ENCODE data around the gene C1orf210.

The C1orf210 gene

GRCh38 chr1:43285269-43285990 lies at the start of gene C1orf210:
TSS of gene C1orf210 (minus strand) at chr1:43285581. CDS start at chr1:43283270, 2,311 bp downstream.
- DNase-seq = no peak

- DNase-seq = no peak
Observed at GRCh38 chr1:43334453-43335205, 49.2 kb upstream of the C1orf210 start.

DNA sequence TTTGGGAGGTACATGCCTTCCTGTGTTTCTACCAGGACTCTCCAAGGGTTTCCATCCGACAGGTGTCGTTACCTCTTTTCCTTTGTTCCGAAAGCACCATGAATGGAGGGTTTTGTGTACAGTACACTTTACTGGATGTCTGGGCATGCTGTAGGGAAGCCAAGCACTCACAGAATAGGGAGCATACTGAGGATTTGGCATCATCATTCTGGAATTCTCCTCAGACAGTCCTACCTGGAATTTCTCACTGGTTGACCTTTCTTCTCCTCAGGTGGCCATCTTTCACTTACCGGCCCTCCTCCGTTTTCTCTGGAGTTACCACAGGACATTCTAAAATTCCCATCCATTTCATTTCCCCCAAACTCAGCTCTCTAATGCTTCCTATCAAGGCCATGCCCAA lies 46.3 kb upstream of the C1orf210 start:
- no peak for DNase-seq

- DNase-seq = peak; percentile 69
Observed at GRCh38 chr1:43329995-43330751, 44.8 kb upstream of the C1orf210 start.

DNA sequence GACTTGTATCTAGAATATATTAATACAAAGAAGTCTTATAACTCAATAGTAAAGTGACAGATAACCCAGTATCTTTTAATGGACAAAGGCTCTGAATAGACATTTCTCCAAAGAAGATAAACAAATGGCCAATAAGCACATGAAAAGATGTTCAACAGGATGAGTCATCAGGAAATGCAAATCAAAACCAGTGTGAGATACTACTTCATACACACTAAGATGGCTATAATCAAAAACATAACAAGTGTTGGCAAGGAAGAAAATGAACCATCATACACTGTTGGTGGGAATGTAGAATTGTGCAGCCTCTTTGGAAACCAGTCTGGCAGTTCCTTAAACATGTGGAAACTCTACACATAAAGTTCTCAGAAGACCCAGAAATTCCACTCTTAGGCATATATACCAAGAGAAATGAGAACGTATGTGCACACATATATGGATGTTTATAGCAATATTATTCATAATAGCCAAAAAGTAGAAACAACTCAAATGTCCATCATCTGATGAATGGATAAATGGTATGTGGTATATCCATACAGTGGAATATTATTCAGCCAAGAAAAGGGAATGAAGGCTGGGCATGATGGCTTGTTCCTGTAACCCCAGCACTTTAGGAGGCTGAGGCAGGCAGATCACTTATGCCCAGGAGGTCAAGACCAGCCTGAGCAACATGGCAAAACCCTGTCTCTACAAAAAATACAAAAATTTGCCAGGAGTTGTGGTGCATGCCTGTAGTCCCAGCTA lies 42.3 kb upstream of the C1orf210 start:
- DNase-seq = no peak

DNA sequence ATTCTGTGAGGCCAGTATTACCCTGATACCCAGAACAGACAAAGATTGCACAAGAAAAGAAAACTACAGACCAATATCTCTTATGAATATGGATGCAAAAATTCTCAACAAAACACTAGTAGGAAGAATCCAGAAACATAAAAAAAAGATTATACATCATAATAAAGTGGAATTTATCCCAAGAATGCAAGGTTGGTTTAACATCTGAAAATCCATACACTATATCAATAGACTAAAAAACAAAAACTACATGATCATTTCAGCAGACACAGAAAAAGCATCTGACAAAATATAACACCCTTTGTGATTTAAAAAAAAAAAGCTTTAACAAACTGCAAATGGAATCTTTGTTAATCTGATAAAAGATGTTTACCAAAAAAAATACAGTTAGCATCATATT lies 40.0 kb upstream of the C1orf210 start:
- no peak for DNase-seq

DNA sequence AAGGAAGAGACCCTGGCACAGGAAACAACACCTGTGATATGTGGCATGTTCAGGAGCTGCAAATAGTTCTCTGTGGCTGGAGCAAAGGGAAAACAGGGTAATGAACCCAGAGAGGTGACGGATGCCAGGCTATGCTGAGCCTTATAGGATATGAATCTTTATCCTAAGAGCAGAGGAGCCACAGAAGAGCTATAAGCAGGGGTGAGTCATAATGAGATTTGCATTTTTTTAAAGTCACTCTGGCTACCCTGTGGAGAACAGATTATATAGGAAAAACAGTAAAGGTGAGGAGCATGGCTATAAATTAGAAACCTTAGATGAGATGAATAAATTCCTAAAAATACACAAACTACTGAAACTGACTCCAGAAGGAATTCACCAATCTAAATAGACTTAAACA lies 39.4 kb upstream of the C1orf210 start:
- no peak for DNase-seq

DNA sequence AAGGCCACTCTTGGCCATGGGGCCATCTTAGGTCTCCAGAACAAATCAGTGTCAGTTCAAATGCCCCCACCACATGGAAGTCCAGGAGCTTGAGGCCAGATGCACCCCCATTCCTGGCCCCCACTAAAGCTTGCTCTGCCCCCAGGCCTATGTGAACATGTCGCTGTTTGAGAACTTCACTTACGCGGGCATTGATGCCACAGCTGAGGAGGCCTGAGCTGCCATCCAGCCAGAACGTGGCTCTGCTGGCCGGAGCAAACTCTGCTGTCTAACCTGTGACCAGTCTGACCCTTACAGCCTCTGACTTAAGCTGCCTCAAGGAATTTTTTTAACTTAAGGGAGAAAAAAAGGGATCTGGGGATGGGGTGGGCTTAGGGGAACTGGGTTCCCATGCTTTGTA lies 37.1 kb upstream of the C1orf210 start:
- no peak for DNase-seq

DNA sequence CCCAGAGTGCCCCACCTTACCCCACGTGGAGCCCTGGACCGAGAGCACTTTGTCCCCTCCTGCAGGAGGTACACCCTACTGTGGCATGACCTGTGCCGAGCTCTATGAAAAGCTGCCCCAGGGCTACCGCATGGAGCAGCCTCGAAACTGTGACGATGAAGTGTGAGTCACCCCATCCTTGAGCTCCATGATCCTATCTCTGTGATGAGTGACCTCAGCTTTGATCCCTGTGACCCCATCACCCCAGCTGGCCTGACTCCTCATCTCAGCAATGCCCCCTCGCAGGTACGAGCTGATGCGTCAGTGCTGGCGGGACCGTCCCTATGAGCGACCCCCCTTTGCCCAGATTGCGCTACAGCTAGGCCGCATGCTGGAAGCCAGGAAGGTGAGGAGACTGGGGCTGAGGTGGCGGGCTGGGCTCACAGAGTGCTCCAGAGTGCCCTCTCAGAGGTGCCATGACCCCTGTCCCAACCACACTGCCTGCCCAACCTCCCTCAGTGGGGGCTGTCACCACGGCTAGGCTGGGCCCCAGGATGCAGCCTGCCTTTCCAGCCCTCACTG lies 36.0 kb upstream of the C1orf210 start:
- no peak for DNase-seq

GRCh38 chr1:43319766-43320165 lies 34.4 kb upstream of the C1orf210 start:
- DNase-seq = no peak

DNA sequence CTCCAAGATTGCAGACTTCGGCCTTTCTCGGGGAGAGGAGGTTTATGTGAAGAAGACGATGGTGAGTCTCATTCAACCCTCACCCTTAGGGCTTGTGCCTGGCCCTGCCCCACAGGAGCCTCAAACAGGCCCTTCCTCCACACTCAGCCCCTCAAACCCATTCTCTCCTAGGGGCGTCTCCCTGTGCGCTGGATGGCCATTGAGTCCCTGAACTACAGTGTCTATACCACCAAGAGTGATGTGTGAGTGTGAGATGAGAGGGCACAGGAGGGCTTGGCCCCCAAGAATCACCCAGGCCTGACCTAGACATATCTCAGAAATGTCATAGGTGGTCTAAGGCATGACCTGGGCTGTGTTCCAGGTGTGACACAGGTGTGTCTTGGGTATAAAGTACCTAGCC lies 33.9 kb upstream of the C1orf210 start:
- no peak for DNase-seq

GRCh38 chr1:43318831-43319230 lies 33.5 kb upstream of the C1orf210 start:
- DNase-seq = no peak

DNA sequence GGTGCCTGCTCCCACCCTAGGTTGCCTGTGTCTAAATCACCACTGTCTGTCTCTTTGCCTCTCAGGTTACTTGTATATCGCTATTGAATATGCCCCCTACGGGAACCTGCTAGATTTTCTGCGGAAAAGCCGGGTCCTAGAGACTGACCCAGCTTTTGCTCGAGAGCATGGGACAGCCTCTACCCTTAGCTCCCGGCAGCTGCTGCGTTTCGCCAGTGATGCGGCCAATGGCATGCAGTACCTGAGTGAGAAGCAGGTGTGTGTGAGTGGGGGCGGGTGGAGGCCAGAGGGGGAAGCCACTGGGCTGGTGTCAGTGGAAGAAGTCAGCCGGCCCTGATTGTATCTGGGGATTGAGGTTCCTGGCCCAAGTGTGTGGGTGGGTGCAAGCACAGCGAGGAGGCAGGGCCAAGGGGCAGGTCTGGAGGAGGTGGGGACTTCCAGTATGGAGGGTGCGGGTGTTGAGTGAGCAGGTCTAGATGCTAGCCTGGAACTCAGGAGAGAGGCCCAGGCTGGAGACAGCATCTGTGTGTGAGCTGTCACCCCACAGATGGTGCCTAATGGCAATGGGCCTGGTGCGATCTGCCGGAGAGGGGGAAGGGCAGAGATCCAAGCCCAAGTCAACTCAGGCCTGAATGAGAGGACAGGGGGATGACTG lies 32.6 kb upstream of the C1orf210 start:
- DNase-seq = no peak

DNA sequence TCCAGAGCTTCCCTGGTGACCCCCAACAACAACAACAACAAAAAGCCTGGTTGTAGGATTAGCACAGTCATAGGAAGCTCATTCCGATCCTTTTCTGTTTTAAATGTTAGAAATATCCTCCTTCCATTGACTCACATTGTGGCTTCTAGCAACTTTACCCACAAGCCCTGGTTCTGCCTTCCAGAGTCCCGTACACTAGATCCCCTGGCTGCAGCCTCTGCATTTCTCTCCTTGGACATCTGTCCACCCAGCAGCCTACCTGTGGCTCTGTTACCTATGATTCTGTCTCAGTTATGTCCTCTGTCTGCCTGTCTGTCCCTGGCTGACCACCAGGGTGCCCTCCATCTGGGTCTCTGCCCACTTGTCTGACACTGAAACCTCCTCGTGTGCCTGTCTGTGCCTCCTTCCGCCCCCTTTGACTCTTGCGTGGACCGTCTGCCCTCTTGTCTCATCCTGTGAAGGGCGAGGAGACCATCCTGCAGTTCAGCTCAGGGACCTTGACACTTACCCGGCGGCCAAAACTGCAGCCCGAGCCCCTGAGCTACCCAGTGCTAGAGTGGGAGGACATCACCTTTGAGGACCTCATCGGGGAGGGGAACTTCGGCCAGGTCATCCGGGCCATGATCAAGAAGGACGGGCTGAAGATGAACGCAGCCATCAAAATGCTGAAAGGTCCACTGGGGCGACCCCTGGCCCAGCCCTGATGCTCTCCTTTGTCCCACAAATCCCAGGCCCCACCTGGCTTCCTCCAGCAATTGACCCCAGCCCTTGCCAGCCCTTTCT lies 31.5 kb upstream of the C1orf210 start:
- no peak for DNase-seq

- no peak for DNase-seq
Observed at GRCh38 chr1:43315963-43316737, 30.8 kb upstream of the C1orf210 start.

- no peak for DNase-seq
Observed at GRCh38 chr1:43315481-43315880, 30.1 kb upstream of the C1orf210 start.

GRCh38 chr1:43314233-43314632 lies 28.9 kb upstream of the C1orf210 start:
- DNase-seq = no peak

GRCh38 chr1:43313771-43314170 lies 28.4 kb upstream of the C1orf210 start:
- DNase-seq = no peak

DNA sequence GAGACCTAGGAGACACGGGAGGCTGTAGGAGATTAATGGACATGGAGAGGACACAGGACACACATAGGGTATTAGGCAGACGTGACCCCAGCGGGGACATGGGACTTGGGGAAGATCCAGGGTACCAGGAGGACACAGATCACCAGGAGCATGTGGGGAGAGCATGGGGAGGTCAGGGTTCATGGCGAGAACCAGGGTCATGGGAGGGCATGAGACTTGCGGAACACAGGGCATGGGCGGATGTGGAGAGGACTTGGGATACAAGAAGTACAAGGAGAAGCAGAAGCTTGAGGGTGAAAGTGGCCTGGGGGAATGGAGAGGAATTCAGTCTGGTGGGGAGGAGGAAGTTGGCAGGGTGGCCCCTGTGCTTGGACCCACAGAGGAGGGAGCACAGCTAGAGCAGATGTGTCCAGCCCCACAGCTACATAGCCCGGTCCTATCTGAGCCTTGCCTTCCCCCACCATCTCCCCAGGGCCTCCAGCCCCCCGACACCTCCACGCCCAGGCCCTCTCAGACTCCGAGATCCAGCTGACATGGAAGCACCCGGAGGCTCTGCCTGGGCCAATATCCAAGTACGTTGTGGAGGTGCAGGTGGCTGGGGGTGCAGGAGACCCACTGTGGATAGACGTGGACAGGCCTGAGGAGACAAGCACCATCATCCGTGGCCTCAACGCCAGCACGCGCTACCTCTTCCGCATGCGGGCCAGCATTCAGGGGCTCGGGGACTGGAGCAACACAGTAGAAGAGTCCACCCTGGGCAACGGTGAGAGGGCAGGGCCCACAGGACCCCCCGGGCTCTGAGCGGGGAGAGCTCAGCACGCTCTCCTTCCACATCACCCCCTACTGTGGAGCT lies 27.5 kb upstream of the C1orf210 start:
- no peak for DNase-seq

All from activated naive CD4-positive, alpha-beta T cell treated with Interleukin-2 at 50 U/mL for 16 hours (primary cell).